K562 (cell line): ENCODE data around the gene TPD52L2. TPM values are rescaled to one million over a fixed set of nuclear protein-coding genes. Genes with fewer than 3 reads are reported as not detected.

ENCODE experiments used
- ATAC-seq: fragments of 200-7000 bp; cut with Tn5 transposase; 3 replicates; pipeline ENCODE4 v1.9.1; 2020; ENCODE audit warnings: moderate library complexity
- BruUV-seq: library from RNA; stranded (reverse); fragments of 400-500 nt; replicated peaks from 2 replicates; lab custom pipeline; 2021; lab: Mats Ljungman, UMichigan
- CTCF ChIA-PET: fragments of 300-600 bp; formaldehyde crosslinking; extraction: SDS; loops from one replicate; lab custom pipeline; 2021; ENCODE audit warnings: low intra/inter-chr PET ratio; lab: Yijun Ruan, JAX
- POLR2A ChIA-PET: fragments of 300-600, 350-650 bp; sonication (Branson Sonifier 250); formaldehyde crosslinking; extraction: SDS; loops from one replicate; lab custom pipeline; 2021; ENCODE audit warnings: antibody characterized with exemption, inconsistent platforms; lab: Yijun Ruan, JAX
- DNase-seq, 4 experiments: peaks; one replicate each; pipeline versions ENCODE4 v3.0.0 to v3.0.0-alpha.2; 2011 to 2018; ENCODE audit warnings: low spot score in 3 of 4, mixed read lengths in 3 of 4; ENCODE audit errors: extremely low read depth in 1 of 4
- FAIRE-seq: peaks from 2 replicates; lab custom pipeline; 2011; peaks lifted over from hg19 to GRCh38; lab: Jason Lieb, UNC
- H2AFZ ChIP-seq: 2 replicates; pipeline ENCODE4 v1.6.0; 2011; ENCODE audit warnings: low read depth, low read length, control low read depth, inconsistent platforms
- H3K27ac ChIP-seq: fragments of 200-600 bp; 3 replicates; pipeline ENCODE4 v1.8.0; 2011; ENCODE audit warnings: low read depth, mild to moderate bottlenecking, control low read depth, inconsistent platforms, low read length, moderate library complexity, mixed read lengths; ENCODE audit errors: extremely low read depth
- H3K27me3 ChIP-seq, 2 experiments: fragments of 300-600 bp in 1 of 2; 2 replicates in 1 of 2; 3 replicates in 1 of 2; pipeline versions ENCODE4 v1.6.0 to v1.8.0; 2011; ENCODE audit warnings: inconsistent platforms in 2 of 2, low read length in 2 of 2, mild to moderate bottlenecking in 1 of 2, mixed read lengths in 1 of 2, moderate library complexity in 1 of 2; ENCODE audit not compliant: control insufficient read depth in 2 of 2, insufficient read depth in 2 of 2
- H3K36me3 ChIP-seq: fragments of 300-600 bp; 3 replicates; pipeline ENCODE4 v1.8.0; 2011; ENCODE audit warnings: mild to moderate bottlenecking, low read length, inconsistent platforms; ENCODE audit not compliant: control insufficient read depth, insufficient read depth
- H3K4me1 ChIP-seq, 2 experiments: fragments of 200-600 bp in 1 of 2; replicated peaks in 1 of 2; 2 replicates in 1 of 2; 3 replicates in 1 of 2; pipeline versions ENCODE4 v1.5.1 to v1.8.0; 2011; ENCODE audit warnings: inconsistent platforms in 2 of 2, low read length in 2 of 2, mild to moderate bottlenecking in 1 of 2, mixed read lengths in 1 of 2, moderate library complexity in 1 of 2; ENCODE audit not compliant: control insufficient read depth in 2 of 2, insufficient read depth in 2 of 2
- H3K4me2 ChIP-seq: 2 replicates; pipeline ENCODE4 v1.6.1; 2011; ENCODE audit warnings: low read length, control low read depth, inconsistent platforms, mixed read lengths; ENCODE audit not compliant: insufficient read depth
- H3K4me3 ChIP-seq: fragments of 200-600 bp; sonication (generic), shearing (Covaris generic); 2 replicates; pipeline ENCODE4 v1.5.1; 2016; ENCODE audit warnings: control low read depth, inconsistent platforms
- H3K79me2 ChIP-seq: fragments of 200-600 bp; 3 replicates; pipeline ENCODE4 v1.8.0; 2011; ENCODE audit warnings: low read length, inconsistent platforms; ENCODE audit not compliant: control insufficient read depth, insufficient read depth
- H3K9ac ChIP-seq, 2 experiments: 2 replicates each; pipeline versions ENCODE4 v1.6.0 to v1.6.1; 2011; ENCODE audit warnings: low read depth in 2 of 2, low read length in 2 of 2, control low read depth in 1 of 2, inconsistent platforms in 1 of 2, mild to moderate bottlenecking in 1 of 2, mixed read lengths in 1 of 2; ENCODE audit not compliant: insufficient read depth in 1 of 2
- H3K9me1 ChIP-seq: one replicate; pipeline ENCODE4 v1.6.0; 2011; ENCODE audit warnings: inconsistent platforms, mild to moderate bottlenecking, low read length, moderate library complexity; ENCODE audit not compliant: control insufficient read depth, insufficient read depth
- H3K9me3 ChIP-seq: replicated peaks from 2 replicates; pipeline ENCODE4 v1.5.1; 2011; ENCODE audit warnings: low read depth, low read length, inconsistent platforms; ENCODE audit not compliant: control insufficient read depth, insufficient read depth
- H4K20me1 ChIP-seq: replicated peaks from 2 replicates; pipeline ENCODE4 v1.6.1; 2011; ENCODE audit warnings: low read length, inconsistent platforms, mixed read lengths; ENCODE audit not compliant: control insufficient read depth, insufficient read depth
- HINFP ChIP-seq: fragments of 450-650 bp; conservative IDR thresholded peaks from 2 replicates; pipeline ENCODE4 v1.6.1; 2016; ENCODE audit warnings: missing genetic modification characterization, low read depth, mild to moderate bottlenecking, control low read depth, missing compliant biosample characterization
- NFIX ChIP-seq: fragments of 250-450 bp; sonication (Bioruptor Pico); IDR thresholded peaks from 2 replicates; pipeline ENCODE4 v1.4.0; 2020; ENCODE audit warnings: low read depth, mild to moderate bottlenecking, moderate library complexity
- POLR2G ChIP-seq: fragments of 200-400 bp; formaldehyde crosslinking; IDR thresholded peaks from 2 replicates; pipeline ENCODE4 v1.6.1; 2017; ENCODE audit warnings: low read depth, mild to moderate bottlenecking, antibody characterized with exemption, low read length, moderate library complexity
- RBFOX2 ChIP-seq: fragments of 200-400 bp; formaldehyde crosslinking; IDR thresholded peaks from 2 replicates; pipeline ENCODE4 v1.6.1; 2017; ENCODE audit warnings: low read depth, mild to moderate bottlenecking, low read length, moderate library complexity
- TFAP4 ChIP-seq: sonication (generic); formaldehyde crosslinking; IDR thresholded peaks from 2 replicates; pipeline ENCODE4 v1.8.0; 2022; ENCODE audit warnings: missing genetic modification reagents, mild to moderate bottlenecking, moderate library complexity, borderline replicate concordance
- YY1 ChIP-seq, 3 experiments: IDR thresholded peaks; 2 replicates each; pipeline ENCODE4 v1.6.1; 2011; ENCODE audit warnings: low read length in 2 of 3, mild to moderate bottlenecking in 2 of 3, moderate library complexity in 2 of 3, borderline replicate concordance in 1 of 3, control low read depth in 1 of 3, low read depth in 1 of 3; ENCODE audit not compliant: insufficient read depth in 3 of 3, insufficient replicate concordance in 2 of 3, control insufficient read depth in 1 of 3, insufficient read length in 1 of 3; ENCODE audit errors: extremely low read depth in 1 of 3
- ZBTB43 ChIP-seq: sonication (generic); formaldehyde crosslinking; IDR thresholded peaks from 2 replicates; pipeline ENCODE4 v1.8.0; 2023; ENCODE audit warnings: mild to moderate bottlenecking, missing genetic modification reagents
- WGBS: fragments of 100-300 bp; shearing (Covaris generic); methylation state at CpG from one replicate; pipeline ENCODE4 v1.1.6; 2016; ENCODE audit warnings: low coverage, mixed read lengths; ENCODE audit not compliant: insufficient coverage; ENCODE audit errors: missing lambda C conversion rate; 5-methylcytosine and 5-hydroxymethylcytosine counted together
- in situ Hi-C: fragments of 300-500 bp; cut with MboI; formaldehyde crosslinking; loops from 4 replicates; pipeline ENCODE4 v1.15.0; 2018; ENCODE audit warnings: inconsistent platforms, mixed read lengths
- intact Hi-C: fragments of 100-400 bp; cut with micrococcal nuclease; formaldehyde crosslinking; loops from 2 replicates; pipeline ENCODE4 v1.14.2; 2022
- polyA plus RNA-seq, 8 experiments: library from polyadenylated mRNA; depleted of rRNA in 4 of 8; stranded (reverse) in 5 of 8; unstranded in 3 of 8; fragments of >200 nt; fragmentation: Nextera tagmentation in 2 of 8; fragmentation: Illumina TruSeq in 1 of 8; extraction: Ambion mirVana in 2 of 8; extraction: Trizol in 1 of 8; gene quantifications; 2 replicates each; pipeline versions ENCODE4 v1.2.1 to v1.2.3, GENCODE V29; 2011 to 2014; ENCODE audit warnings: inconsistent platforms in 1 of 8, missing spikeins in 1 of 8
- total RNA-seq, 7 experiments: library from RNA; depleted of rRNA in 6 of 7; stranded (reverse); fragments of >200 nt in 6 of 7; fragmentation: Illumina TruSeq in 2 of 7; extraction: Trizol in 2 of 7; gene quantifications; 2 replicates each; pipeline versions ENCODE4 v1.2.1 to v1.2.3, GENCODE V29; 2011 to 2021; ENCODE audit warnings: low replicate concordance in 1 of 7

TPD52L2 gene
- total and polyA plus RNA-seq, 9 of the 15 experiments (the other 6 are each of a cell fraction or from before 2014, with no cell fraction given), result 1.9 to 117 (median 74.6) TPM

- TF ChIP-seq YY1 (IDR thresholded peaks at IDR 0.05; ENCODE audit: borderline replicate concordance in 1 of 3, control insufficient read depth in 1 of 3, extremely low read depth in 1 of 3, insufficient read depth in 3 of 3, insufficient read length in 1 of 3, insufficient replicate concordance in 2 of 3, low read depth in 1 of 3, low read length in 2 of 3), result no peak
- no peak for TF ChIP-seq TFAP4 (CRISPR knock-in tag)
- no peak for TF ChIP-seq NFIX
- TF ChIP-seq RBFOX2, result no peak
- no peak for TF ChIP-seq HINFP (tag)
These were observed 54.1 kb downstream of the TPD52L2 start (continued) for GRCh38 chr20:63919130-63919529.

GRCh38 chr20:63920226-63920625 lies 55.2 kb downstream of the TPD52L2 start:
- 0 out of 2 replicates have a peak, but pooled peaks cover 4% of the 10 kb centered on the region for H4K20me1 ChIP-seq

More at GRCh38 chr20:63920226-63920625, 55.2 kb downstream of the TPD52L2 start:
- no peaks in the 10 kb centered on the region for H3K9me1 ChIP-seq
- in situ Hi-C loops (no loop called here), intact Hi-C loops (no loop called here)
- no peaks in the 10 kb centered on the region for H3K27me3 ChIP-seq
- TF ChIP-seq POLR2G (peak; percentile 54), ZBTB43 (CRISPR knock-in tag) (no peak)
- no peak overlapping the region for H3K27ac ChIP-seq
- H2AFZ ChIP-seq, result no peak overlapping the region
- 94% methylated on average over 8 of the region's 23 CpGs for WGBS
- peaks cover 48% of the 10 kb centered on the region for H3K79me2 ChIP-seq
- no peak for FAIRE-seq
- peaks cover 36% of the 10 kb centered on the region; the same call in 2 of the 3 replicates for H3K36me3 ChIP-seq
- peaks cover 0 to 7% of the 10 kb centered on the region in 2 experiments; a peak in 2 of 5 replicates for H3K4me1 ChIP-seq
- ATAC-seq, result no peak
- no peak overlapping the region for H3K4me2 ChIP-seq
- peaks cover 3% of the 10 kb centered on the region; the same call in 1 of the 2 replicates for H3K9me3 ChIP-seq
- H3K9ac ChIP-seq, result no peak overlapping the region
- BruUV-seq, result no TSS peak
- no peak overlapping the region for H3K4me3 ChIP-seq
- no peak for DNase-seq
- ChIA-PET POLR2A (no interaction called here), CTCF (no interaction called here)
